Left ventricle myocardium inferior (tissue), 1 donor: ENCODE data around the gene DRD2. TPM values are rescaled to one million over a fixed set of nuclear protein-coding genes. Genes with fewer than 3 reads are reported as not detected.

ENCODE experiments used
- DNase-seq: peaks from one replicate; pipeline ENCODE4 v3.0.0-alpha.2; 2020
- H3K27ac ChIP-seq: fragments of 200-600 bp; replicated peaks from 2 replicates; pipeline ENCODE4 v1.8.0; 2021
- H3K27me3 ChIP-seq: fragments of 200-600 bp; 2 replicates; pipeline ENCODE4 v1.8.0; 2021; ENCODE audit warnings: low read depth
- H3K36me3 ChIP-seq: fragments of 200-600 bp; 2 replicates; pipeline ENCODE4 v1.8.0; 2021
- H3K4me1 ChIP-seq: fragments of 200-600 bp; 2 replicates; pipeline ENCODE4 v1.8.0; 2021
- H3K4me3 ChIP-seq: fragments of 200-600 bp; 2 replicates; pipeline ENCODE4 v1.8.0; 2021; ENCODE audit warnings: mild to moderate bottlenecking, moderate library complexity
- H3K9me3 ChIP-seq: fragments of 200-600 bp; replicated peaks from 2 replicates; pipeline ENCODE4 v1.8.0; 2021
- CTCF ChIP-seq: fragments of 200-600 bp; IDR thresholded peaks from 2 replicates; pipeline ENCODE4 v1.8.0; 2021; ENCODE audit warnings: antibody characterized with exemption, mild to moderate bottlenecking, borderline replicate concordance
- intact Hi-C: fragments of 100-400 bp; cut with micrococcal nuclease; formaldehyde crosslinking; loops from one replicate; pipeline ENCODE4 v1.11.0; 2022
- total RNA-seq: library from RNA; stranded (reverse); fragmentation: NEBNext Ultra II Directional; extraction: Animal tissue kit (Norgen Biotek cat#: 25700); gene quantifications from one replicate; pipeline ENCODE4 v1.2.1, GENCODE V29; 2021
- donor health status: DM: no; HTN: yes; CAD: no; lungs with severe emphysema.

The DRD2 gene
- total RNA-seq, 1 donor from 2014 or later, result not detected

- Histone ChIP-seq H3K36me3 (peaks cover 4% of the 10 kb centered on the region), H3K27me3 (peaks cover 26% of the 10 kb centered on the region), H3K27ac (no peak overlapping the region), H3K9me3 (no peaks in the 10 kb centered on the region), H3K4me3 (no peak overlapping the region), H3K4me1 (no peaks in the 10 kb centered on the region)
- intact Hi-C loops, result no loop called here
- no peak for DNase-seq
- TF ChIP-seq CTCF, result no peak
Observed at GRCh38 chr11:113376156-113376555, 99.0 kb downstream of the DRD2 start.

DNA sequence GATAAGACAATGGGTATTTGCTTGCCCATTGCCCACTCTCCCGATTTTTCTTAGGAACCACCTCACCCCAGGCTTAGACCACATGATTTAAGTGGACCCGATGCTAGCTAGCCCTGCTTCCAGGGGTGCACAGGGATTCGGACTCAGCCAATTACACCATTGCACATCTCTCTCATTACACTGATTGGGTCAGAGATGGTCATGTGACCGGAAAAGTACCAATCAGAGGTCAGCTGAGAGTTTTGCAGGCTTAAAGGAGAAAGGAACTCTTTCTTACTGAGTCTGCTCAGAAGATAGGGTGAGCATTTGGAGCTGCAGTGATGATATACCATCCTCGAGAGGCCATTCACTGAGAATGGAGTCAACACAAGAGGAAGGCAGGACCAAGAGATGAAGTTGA lies 99.8 kb downstream of the DRD2 start:
- no peak overlapping the region for H3K27ac ChIP-seq
- peaks cover 26% of the 10 kb centered on the region for H3K27me3 ChIP-seq
- no peaks in the 10 kb centered on the region for H3K36me3 ChIP-seq
- H3K4me1 ChIP-seq, result no peaks in the 10 kb centered on the region
- H3K9me3 ChIP-seq, result no peaks in the 10 kb centered on the region
- TF ChIP-seq CTCF, result no peak
- no peak for DNase-seq
- H3K4me3 ChIP-seq, result no peak overlapping the region
- intact Hi-C loops, result no loop called here

DNA sequence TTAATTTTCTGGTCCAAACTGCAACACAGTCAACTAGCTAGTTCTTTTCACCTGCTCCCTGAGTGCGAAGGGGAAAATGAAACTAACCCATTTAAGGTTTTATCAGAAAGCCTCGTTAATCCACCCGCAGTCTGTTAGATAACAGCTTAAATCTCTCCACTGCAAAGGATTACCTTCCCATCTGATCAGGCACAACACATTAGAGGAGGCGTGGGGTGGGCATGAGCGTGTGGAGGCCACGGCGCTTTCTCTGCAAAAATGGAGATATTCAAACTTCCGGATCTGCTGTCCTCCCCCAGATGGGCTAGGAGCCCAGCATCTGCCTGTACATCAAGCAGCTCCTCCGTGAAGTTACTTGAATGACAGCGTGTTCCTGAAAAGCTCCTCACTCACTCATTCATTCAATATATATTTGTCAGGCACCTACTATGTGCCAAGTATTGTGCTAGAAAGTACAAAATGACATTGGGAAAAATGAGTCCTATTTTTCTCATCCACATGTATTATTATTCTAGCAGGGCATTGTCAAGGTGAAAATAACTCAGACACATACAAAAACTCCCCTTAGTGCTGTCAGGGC lies 101.1 kb downstream of the DRD2 start:
- no peak overlapping the region for H3K4me3 ChIP-seq
- H3K9me3 ChIP-seq, result no peaks in the 10 kb centered on the region
- intact Hi-C loops, result no loop called here
- peaks cover under 1% of the 10 kb centered on the region for H3K36me3 ChIP-seq
- peaks cover 13% of the 10 kb centered on the region for H3K27me3 ChIP-seq
- DNase-seq, result no peak
- no peaks in the 10 kb centered on the region for H3K4me1 ChIP-seq
- no peak overlapping the region for H3K27ac ChIP-seq
- no peak for TF ChIP-seq CTCF

- no peaks in the 10 kb centered on the region for H3K9me3 ChIP-seq
- H3K36me3 ChIP-seq, result peaks cover 8% of the 10 kb centered on the region
- H3K27ac ChIP-seq, result no peak overlapping the region
- H3K4me3 ChIP-seq, result no peak overlapping the region
- no peaks in the 10 kb centered on the region for H3K4me1 ChIP-seq
- DNase-seq, result no peak
- H3K27me3 ChIP-seq, result peaks cover 6% of the 10 kb centered on the region
- intact Hi-C loops, result no loop called here
- no peak for TF ChIP-seq CTCF
Observed at GRCh38 chr11:113373306-113373705, 101.9 kb downstream of the DRD2 start.

- Histone ChIP-seq H3K4me3 (no peak overlapping the region), H3K4me1 (no peaks in the 10 kb centered on the region), H3K27me3 (no peaks in the 10 kb centered on the region), H3K9me3 (no peaks in the 10 kb centered on the region), H3K27ac (no peak overlapping the region), H3K36me3 (peaks cover 16% of the 10 kb centered on the region)
- TF ChIP-seq CTCF, result no peak
- no peak for DNase-seq
- intact Hi-C loops, result no loop called here
Observed at GRCh38 chr11:113372309-113372708, 102.9 kb downstream of the DRD2 start.
